Immature natural killer cell (primary cell): Measurements from ENCODE around the gene UBE2F. TPM values are rescaled to one million over a fixed set of nuclear protein-coding genes. Genes with fewer than 3 reads are reported as not detected.

Experiments used
- DNase-seq, 3 donors: peaks; one replicate each; pipeline ENCODE4 v3.0.0; 2022; ENCODE audit warnings: mixed read lengths in 1 of 3
- H3K27ac Mint-ChIP-seq, 6 donors: one replicate each; pipeline ENCODE4 v1.8.0; 2020; ENCODE audit warnings: mixed read lengths in 6 of 6, mild to moderate bottlenecking in 5 of 6, inconsistent platforms in 4 of 6, moderate library complexity in 3 of 6
- H3K27me3 Mint-ChIP-seq, 3 donors: one replicate each; pipeline ENCODE4 v1.8.0; 2020 to 2021; ENCODE audit warnings: low read depth in 3 of 3, mild to moderate bottlenecking in 3 of 3, mixed read lengths in 3 of 3, moderate library complexity in 3 of 3, inconsistent platforms in 1 of 3
- H3K36me3 Mint-ChIP-seq, 3 donors: one replicate each; pipeline ENCODE4 v1.8.0; 2020; ENCODE audit warnings: mixed read lengths in 3 of 3, inconsistent platforms in 2 of 3, mild to moderate bottlenecking in 2 of 3
- H3K4me1 Mint-ChIP-seq, 2 donors: one replicate each; pipeline ENCODE4 v1.8.0; 2020; ENCODE audit warnings: inconsistent platforms in 2 of 2, mild to moderate bottlenecking in 2 of 2, mixed read lengths in 2 of 2, moderate library complexity in 1 of 2
- H3K4me3 Mint-ChIP-seq, 5 donors: one replicate each; pipeline ENCODE4 v1.8.0; 2020; ENCODE audit warnings: mild to moderate bottlenecking in 5 of 5, mixed read lengths in 5 of 5, inconsistent platforms in 3 of 5, moderate library complexity in 3 of 5
- H3K9me3 Mint-ChIP-seq, 6 donors: one replicate each; pipeline ENCODE4 v1.8.0; 2020; ENCODE audit warnings: mild to moderate bottlenecking in 6 of 6, mixed read lengths in 6 of 6, inconsistent platforms in 4 of 6, moderate library complexity in 3 of 6
- polyA plus RNA-seq, 3 donors: library from polyadenylated mRNA; unstranded; fragments of 300-500 nt; fragmentation: Illumina TruSeq; gene quantifications; one replicate each; pipeline ENCODE4 v1.2.3, GENCODE V29; 2021

UBE2F gene
- polyA plus RNA-seq, 3 donors from 2014 or later: 274 to 339 (median 323) TPM

- no peak for DNase-seq
- Mint-ChIP-seq H3K4me3 (no peak overlapping the region), H3K9me3 (no peaks in the 10 kb centered on the region), H3K4me1 (peaks cover 57 to 69% of the 10 kb centered on the region in 2 donors), H3K36me3 (peaks cover 4 to 28% (median 11%) of the 10 kb centered on the region in 3 donors), H3K27me3 (peaks cover 0 to 5% (median 2%) of the 10 kb centered on the region in 3 donors), H3K27ac (peak overlapping the region; percentile 7 to 79 (median 45))
These were observed 53.1 kb downstream of the UBE2F start for GRCh38 chr2:238019962-238020361.

GRCh38 chr2:238020816-238021215, 54.0 kb downstream of the UBE2F start:
- Mint-ChIP-seq H3K9me3 (no peaks in the 10 kb centered on the region), H3K27ac (peak overlapping the region in 3 of 6 donors; percentile 20 to 81 (median 41)), H3K4me3 (no peak overlapping the region), H3K36me3 (peaks cover 4 to 33% (median 11%) of the 10 kb centered on the region in 3 donors), H3K27me3 (peaks cover 0 to 5% (median 2%) of the 10 kb centered on the region in 3 donors), H3K4me1 (peaks cover 59 to 69% of the 10 kb centered on the region in 2 donors)
- DNase-seq: no peak

- Mint-ChIP-seq H3K36me3 (peaks cover 4 to 34% (median 11%) of the 10 kb centered on the region in 3 donors), H3K27ac (peak overlapping the region in 2 of 6 donors; percentile 20 to 41), H3K27me3 (peaks cover 0 to 5% (median 2%) of the 10 kb centered on the region in 3 donors), H3K9me3 (no peaks in the 10 kb centered on the region), H3K4me3 (no peak overlapping the region), H3K4me1 (peaks cover 57 to 66% of the 10 kb centered on the region in 2 donors)
- DNase-seq: no peak
These were observed 54.5 kb downstream of the UBE2F start for GRCh38 chr2:238021327-238021726.

GRCh38 chr2:238022594-238023157, 55.9 kb downstream of the UBE2F start:
- Mint-ChIP-seq H3K27ac (peak overlapping the region in 5 of 6 donors; percentile 24 to 86 (median 83)), H3K4me1 (peaks cover 57 to 66% of the 10 kb centered on the region in 2 donors), H3K4me3 (peak overlapping the region in 1 of 5 donors; percentile 50), H3K27me3 (peaks cover 1 to 5% (median 2%) of the 10 kb centered on the region in 3 donors), H3K9me3 (no peaks in the 10 kb centered on the region), H3K36me3 (peaks cover 3 to 35% (median 8%) of the 10 kb centered on the region in 3 donors)
- DNase-seq: no peak

- Mint-ChIP-seq H3K27me3 (peaks cover 1 to 5% (median 2%) of the 10 kb centered on the region in 3 donors), H3K4me3 (peak overlapping the region in 3 of 5 donors; percentile 20 to 29 (median 29)), H3K36me3 (peaks cover 3 to 34% (median 8%) of the 10 kb centered on the region in 3 donors), H3K9me3 (no peaks in the 10 kb centered on the region), H3K4me1 (peaks cover 55 to 72% of the 10 kb centered on the region in 2 donors), H3K27ac (peak overlapping the region; percentile 72 to 86 (median 80))
- no peak for DNase-seq
These were observed 56.8 kb downstream of the UBE2F start for GRCh38 chr2:238023608-238024007.

GRCh38 chr2:238024986-238025385, 58.2 kb downstream of the UBE2F start:
- Mint-ChIP-seq H3K4me3 (peak overlapping the region in 4 of 5 donors; percentile 3 to 61 (median 21)), H3K27ac (peak overlapping the region; percentile 61 to 89 (median 84)), H3K27me3 (peaks cover 0 to 5% (median 1%) of the 10 kb centered on the region in 3 donors), H3K9me3 (no peaks in the 10 kb centered on the region), H3K4me1 (peaks cover 50 to 75% of the 10 kb centered on the region in 2 donors), H3K36me3 (peaks cover 0 to 37% (median 8%) of the 10 kb centered on the region in 3 donors)
- DNase-seq: peak; percentile 45 to 60 (median 50)

GRCh38 chr2:238025741-238026360, 59.0 kb downstream of the UBE2F start:
- Mint-ChIP-seq H3K4me1 (peaks cover 56 to 79% of the 10 kb centered on the region in 2 donors), H3K4me3 (peak overlapping the region in 2 of 5 donors; percentile 10 to 19), H3K27me3 (peaks cover 0 to 5% (median 1%) of the 10 kb centered on the region in 3 donors), H3K9me3 (no peaks in the 10 kb centered on the region), H3K27ac (peak overlapping the region; percentile 66 to 89 (median 84)), H3K36me3 (peaks cover 7 to 39% (median 16%) of the 10 kb centered on the region in 3 donors)
- no peak for DNase-seq

- Mint-ChIP-seq H3K36me3 (peaks cover 10 to 45% (median 16%) of the 10 kb centered on the region in 3 donors), H3K9me3 (no peaks in the 10 kb centered on the region), H3K27me3 (peaks cover 0 to 8% (median 1%) of the 10 kb centered on the region in 3 donors), H3K4me3 (no peak overlapping the region), H3K27ac (peak overlapping the region; percentile 41 to 85 (median 74)), H3K4me1 (peaks cover 66 to 88% of the 10 kb centered on the region in 2 donors)
- DNase-seq: no peak
These were observed 60.2 kb downstream of the UBE2F start for GRCh38 chr2:238027058-238027457.

GRCh38 chr2:238027591-238028415, 61.0 kb downstream of the UBE2F start:
- peaks cover 10 to 45% (median 16%) of the 10 kb centered on the region in 3 donors for H3K36me3 Mint-ChIP-seq
- peaks cover 0 to 3% (median 1%) of the 10 kb centered on the region in 3 donors for H3K27me3 Mint-ChIP-seq
- DNase-seq: peak in 1 of 3 donors; percentile 14
- H3K27ac Mint-ChIP-seq: peak overlapping the region; percentile 67 to 85 (median 76)
- H3K9me3 Mint-ChIP-seq: no peaks in the 10 kb centered on the region
- H3K4me3 Mint-ChIP-seq: no peak overlapping the region
- peaks cover 65 to 88% of the 10 kb centered on the region in 2 donors for H3K4me1 Mint-ChIP-seq

GRCh38 chr2:238029853-238030252, 63.0 kb downstream of the UBE2F start:
- Mint-ChIP-seq H3K27me3 (peaks cover 0 to 3% (median 1%) of the 10 kb centered on the region in 3 donors), H3K36me3 (peaks cover 10 to 52% (median 19%) of the 10 kb centered on the region in 3 donors), H3K9me3 (no peaks in the 10 kb centered on the region), H3K4me3 (peak overlapping the region in 1 of 5 donors; percentile 31), H3K27ac (peak overlapping the region; percentile 23 to 95 (median 66)), H3K4me1 (peaks cover 60 to 88% of the 10 kb centered on the region in 2 donors)
- no peak for DNase-seq

- H3K4me3 Mint-ChIP-seq: peak overlapping the region in 1 of 5 donors; percentile 31
- H3K36me3 Mint-ChIP-seq: peaks cover 15 to 53% (median 20%) of the 10 kb centered on the region in 3 donors
- peaks cover 0 to 3% (median 1%) of the 10 kb centered on the region in 3 donors for H3K27me3 Mint-ChIP-seq
- H3K9me3 Mint-ChIP-seq: no peaks in the 10 kb centered on the region
- H3K27ac Mint-ChIP-seq: peak overlapping the region; percentile 23 to 95 (median 86)
- peaks cover 52 to 88% of the 10 kb centered on the region in 2 donors for H3K4me1 Mint-ChIP-seq
- no peak for DNase-seq
These were observed 63.8 kb downstream of the UBE2F start for GRCh38 chr2:238030422-238031155.

- Mint-ChIP-seq H3K27me3 (peaks cover 0 to 3% (median 1%) of the 10 kb centered on the region in 3 donors), H3K4me1 (peaks cover 45 to 83% of the 10 kb centered on the region in 2 donors), H3K36me3 (peaks cover 20 to 52% (median 23%) of the 10 kb centered on the region in 3 donors), H3K4me3 (peak overlapping the region in 1 of 5 donors; percentile 10), H3K27ac (peak overlapping the region; percentile 65 to 90 (median 81)), H3K9me3 (no peaks in the 10 kb centered on the region)
- DNase-seq: no peak
These were observed 64.9 kb downstream of the UBE2F start for GRCh38 chr2:238031751-238032150.
